ENCODE data around the gene SHANK3.

SHANK3 gene

GRCh38 chr22:50676661-50677492, 4.3 kb downstream of the SHANK3 start:
- Mint-ChIP-seq H3K9me3 (no peaks in the 10 kb centered on the region), H3K36me3 (ENCODE audit: low read depth) (peaks cover 24% of the 10 kb centered on the region), H3K27me3 (ENCODE audit: low read depth, poor library complexity) (peaks cover 11% of the 10 kb centered on the region), H3K4me3 (no peak overlapping the region), H3K4me1 (peaks cover 21% of the 10 kb centered on the region), H3K27ac (no peak overlapping the region)
- TF ChIP-seq, protein P1, sequence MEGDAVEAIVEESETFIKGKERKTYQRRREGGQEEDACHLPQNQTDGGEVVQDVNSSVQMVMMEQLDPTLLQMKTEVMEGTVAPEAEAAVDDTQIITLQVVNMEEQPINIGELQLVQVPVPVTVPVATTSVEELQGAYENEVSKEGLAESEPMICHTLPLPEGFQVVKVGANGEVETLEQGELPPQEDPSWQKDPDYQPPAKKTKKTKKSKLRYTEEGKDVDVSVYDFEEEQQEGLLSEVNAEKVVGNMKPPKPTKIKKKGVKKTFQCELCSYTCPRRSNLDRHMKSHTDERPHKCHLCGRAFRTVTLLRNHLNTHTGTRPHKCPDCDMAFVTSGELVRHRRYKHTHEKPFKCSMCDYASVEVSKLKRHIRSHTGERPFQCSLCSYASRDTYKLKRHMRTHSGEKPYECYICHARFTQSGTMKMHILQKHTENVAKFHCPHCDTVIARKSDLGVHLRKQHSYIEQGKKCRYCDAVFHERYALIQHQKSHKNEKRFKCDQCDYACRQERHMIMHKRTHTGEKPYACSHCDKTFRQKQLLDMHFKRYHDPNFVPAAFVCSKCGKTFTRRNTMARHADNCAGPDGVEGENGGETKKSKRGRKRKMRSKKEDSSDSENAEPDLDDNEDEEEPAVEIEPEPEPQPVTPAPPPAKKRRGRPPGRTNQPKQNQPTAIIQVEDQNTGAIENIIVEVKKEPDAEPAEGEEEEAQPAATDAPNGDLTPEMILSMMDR (IDR thresholded peaks at IDR 0.05) = no peak
- no peak for DNase-seq

- Mint-ChIP-seq H3K36me3 (ENCODE audit: low read depth) (peaks cover 24% of the 10 kb centered on the region), H3K27me3 (ENCODE audit: low read depth, poor library complexity) (peaks cover 11% of the 10 kb centered on the region), H3K27ac (no peak overlapping the region), H3K4me3 (peak overlapping the region; percentile 12), H3K9me3 (no peaks in the 10 kb centered on the region), H3K4me1 (peaks cover 20% of the 10 kb centered on the region)
- TF ChIP-seq, protein P1 (IDR thresholded peaks at IDR 0.05) = no peak
- no peak for DNase-seq
These were observed 5.0 kb downstream of the SHANK3 start for GRCh38 chr22:50677493-50678217.

- peaks cover 15% of the 10 kb centered on the region for H3K4me1 Mint-ChIP-seq
- DNase-seq = no peak
- no peak overlapping the region for H3K4me3 Mint-ChIP-seq
- TF ChIP-seq, protein P1 (IDR thresholded peaks at IDR 0.05) = no peak
- no peak overlapping the region for H3K27ac Mint-ChIP-seq
- peaks cover 30% of the 10 kb centered on the region for H3K36me3 Mint-ChIP-seq (ENCODE audit: low read depth)
- peaks cover 11% of the 10 kb centered on the region for H3K27me3 Mint-ChIP-seq (ENCODE audit: low read depth, poor library complexity)
- peaks cover 4% of the 10 kb centered on the region for H3K9me3 Mint-ChIP-seq
These were observed 5.6 kb downstream of the SHANK3 start for GRCh38 chr22:50678218-50678650.

GRCh38 chr22:50678651-50679521, 6.3 kb downstream of the SHANK3 start:
- no peak for DNase-seq
- H3K4me1 Mint-ChIP-seq = peaks cover 18% of the 10 kb centered on the region
- no peak overlapping the region for H3K4me3 Mint-ChIP-seq
- H3K27ac Mint-ChIP-seq = no peak overlapping the region
- H3K27me3 Mint-ChIP-seq (ENCODE audit: low read depth, poor library complexity) = peaks cover 11% of the 10 kb centered on the region
- peaks cover 34% of the 10 kb centered on the region for H3K36me3 Mint-ChIP-seq (ENCODE audit: low read depth)
- H3K9me3 Mint-ChIP-seq = peaks cover 4% of the 10 kb centered on the region
- TF ChIP-seq, protein P1 (IDR thresholded peaks at IDR 0.05) = no peak

DNA sequence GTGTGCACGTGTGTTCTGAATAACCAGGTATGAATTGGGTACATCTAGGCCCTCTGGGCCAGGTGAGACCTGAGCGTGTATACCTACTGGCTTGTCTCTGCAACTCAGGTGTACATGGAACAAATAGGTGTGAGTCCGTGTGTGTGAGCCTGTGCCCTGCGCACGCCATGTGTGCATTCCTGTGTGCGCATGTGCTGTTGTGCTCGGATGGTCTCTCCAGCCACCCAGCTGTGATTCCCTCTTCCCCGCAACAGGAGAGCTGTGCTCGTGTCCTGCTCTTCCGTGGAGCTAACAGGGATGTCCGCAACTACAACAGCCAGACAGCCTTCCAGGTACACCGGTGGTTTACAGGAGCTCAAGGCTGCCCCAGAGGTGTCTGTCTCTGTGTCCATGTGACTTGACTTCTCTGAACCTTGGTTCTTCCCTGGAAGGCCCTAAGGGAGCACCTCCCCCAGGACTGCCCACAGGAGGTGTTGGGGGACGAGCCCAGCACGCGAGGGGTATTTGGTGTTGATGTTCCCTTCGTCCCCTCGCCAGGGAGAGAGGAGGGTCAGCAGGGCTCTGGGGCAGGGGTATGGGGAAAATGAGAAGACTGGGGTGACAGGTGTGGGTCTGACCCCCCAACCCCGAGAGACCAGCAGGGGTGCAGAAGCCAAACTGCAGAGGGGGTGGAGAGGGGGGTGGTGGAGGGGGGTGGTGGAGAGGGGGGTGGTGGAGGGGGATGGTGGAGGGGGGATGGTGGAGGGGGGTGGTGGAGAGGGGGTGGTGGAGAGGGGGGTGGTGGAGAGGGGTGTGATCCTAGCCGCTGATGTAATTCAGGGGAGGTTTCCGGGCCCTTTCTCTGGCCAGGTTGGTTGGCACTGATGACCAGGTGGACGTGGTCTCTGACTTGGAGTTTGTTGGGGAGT, 10.7 kb downstream of the SHANK3 start:
- H3K27ac Mint-ChIP-seq = peak overlapping the region; percentile 82
- peak overlapping the region; percentile 29 for H3K4me3 Mint-ChIP-seq
- H3K4me1 Mint-ChIP-seq = peaks cover 15% of the 10 kb centered on the region
- peaks cover 4% of the 10 kb centered on the region for H3K9me3 Mint-ChIP-seq
- peaks cover 2% of the 10 kb centered on the region for H3K27me3 Mint-ChIP-seq (ENCODE audit: low read depth, poor library complexity)
- peaks cover 32% of the 10 kb centered on the region for H3K36me3 Mint-ChIP-seq (ENCODE audit: low read depth)
- TF ChIP-seq, protein P1 (IDR thresholded peaks at IDR 0.05) = no peak
- DNase-seq = no peak

Measured in nephron progenitor cell (in vitro differentiated cells).